H9 (cell line): ENCODE data around the gene PITPNM1. TPM values are rescaled to one million over a fixed set of nuclear protein-coding genes. Genes with fewer than 3 reads are reported as not detected.

Experiments used
- DNase-seq: peaks from one replicate; pipeline ENCODE4 v3.0.0-alpha.2; 2017
- H2AFZ ChIP-seq: one replicate; pipeline ENCODE4 v1.6.1; 2013; ENCODE audit warnings: mild to moderate bottlenecking, low read length, control low read depth, moderate library complexity
- H2AK5ac ChIP-seq: 2 replicates; pipeline ENCODE4 v1.6.1; 2013; ENCODE audit warnings: low read length, control low read depth, mixed read lengths; ENCODE audit not compliant: insufficient read length
- H2BK120ac ChIP-seq: one replicate; pipeline ENCODE4 v1.6.1; 2013; ENCODE audit warnings: low read depth, mild to moderate bottlenecking, low read length, control low read depth, inconsistent platforms; ENCODE audit not compliant: poor library complexity, severe bottlenecking
- H2BK12ac ChIP-seq: 2 replicates; pipeline ENCODE4 v1.6.1; 2013; ENCODE audit warnings: low read length, control low read depth, mixed read lengths, low read depth; ENCODE audit not compliant: insufficient read length
- H2BK15ac ChIP-seq: 2 replicates; pipeline ENCODE4 v1.6.1; 2013; ENCODE audit warnings: low read depth, low read length, control low read depth
- H2BK20ac ChIP-seq: one replicate; pipeline ENCODE4 v1.6.1; 2013; ENCODE audit warnings: low read depth, mild to moderate bottlenecking, low read length, control low read depth, inconsistent platforms; ENCODE audit not compliant: poor library complexity, severe bottlenecking
- H2BK5ac ChIP-seq: 2 replicates; pipeline ENCODE4 v1.6.1; 2013; ENCODE audit warnings: low read length, control low read depth, mixed read lengths; ENCODE audit not compliant: insufficient read length
- H3K14ac ChIP-seq: 2 replicates; pipeline ENCODE4 v1.6.1; 2013; ENCODE audit warnings: low read length, control low read depth; ENCODE audit not compliant: insufficient read depth
- H3K18ac ChIP-seq: 2 replicates; pipeline ENCODE4 v1.6.1; 2013; ENCODE audit warnings: low read depth, mild to moderate bottlenecking, mixed read lengths, low read length, control low read depth; ENCODE audit not compliant: insufficient read length
- H3K23ac ChIP-seq: 2 replicates; pipeline ENCODE4 v1.6.1; 2013; ENCODE audit warnings: low read length, control low read depth, mixed read lengths, low read depth; ENCODE audit not compliant: insufficient read length
- H3K23me2 ChIP-seq: 2 replicates; pipeline ENCODE4 v1.6.1; 2013; ENCODE audit warnings: low read depth, mild to moderate bottlenecking, mixed read lengths, low read length, control low read depth; ENCODE audit not compliant: insufficient read length, poor library complexity, severe bottlenecking
- H3K27ac ChIP-seq: 2 replicates; pipeline ENCODE4 v1.5.1; 2013; ENCODE audit warnings: low read length, control low read depth, mixed read lengths, low read depth; ENCODE audit not compliant: insufficient read length
- H3K27me3 ChIP-seq: 2 replicates; pipeline ENCODE4 v1.6.1; 2013; ENCODE audit warnings: low read length, control low read depth, inconsistent platforms; ENCODE audit not compliant: insufficient read depth
- H3K4ac ChIP-seq: 2 replicates; pipeline ENCODE4 v1.6.1; 2013; ENCODE audit warnings: low read depth, mild to moderate bottlenecking, control low read depth, inconsistent platforms, low read length, moderate library complexity
- H3K4me1 ChIP-seq: 2 replicates; pipeline ENCODE4 v1.6.1; 2013; ENCODE audit warnings: low read length, control low read depth, inconsistent platforms; ENCODE audit not compliant: insufficient read depth
- H3K4me2 ChIP-seq: 2 replicates; pipeline ENCODE4 v1.6.1; 2013; ENCODE audit warnings: low read length, control low read depth, mixed read lengths; ENCODE audit not compliant: insufficient read length, insufficient read depth
- H3K56ac ChIP-seq: 2 replicates; pipeline ENCODE4 v1.6.1; 2013; ENCODE audit warnings: low read depth, mild to moderate bottlenecking, mixed read lengths, low read length, control low read depth; ENCODE audit not compliant: insufficient read length
- H3K79me1 ChIP-seq: 2 replicates; pipeline ENCODE4 v1.6.1; 2013; ENCODE audit warnings: low read depth, mild to moderate bottlenecking, moderate library complexity, low read length, control low read depth, inconsistent platforms; ENCODE audit not compliant: insufficient read depth, poor library complexity, severe bottlenecking
- H3K79me2 ChIP-seq: 2 replicates; pipeline ENCODE4 v1.6.1; 2013; ENCODE audit warnings: low read length, control low read depth, inconsistent platforms; ENCODE audit not compliant: insufficient read depth
- H3K9ac ChIP-seq: 2 replicates; pipeline ENCODE4 v1.6.1; 2013; ENCODE audit warnings: low read length, control low read depth, mixed read lengths; ENCODE audit not compliant: insufficient read length; ENCODE audit errors: extremely low read depth
- H3K9me3 ChIP-seq: one replicate; pipeline ENCODE4 v1.6.1; 2013; ENCODE audit warnings: low read depth, low read length, inconsistent platforms; ENCODE audit not compliant: control insufficient read depth
- H3T11ph ChIP-seq: one replicate; pipeline ENCODE4 v1.6.1; 2013; ENCODE audit warnings: mild to moderate bottlenecking, low read length, control low read depth, inconsistent platforms
- H4K20me1 ChIP-seq: one replicate; pipeline ENCODE4 v1.6.1; 2013; ENCODE audit not compliant: control insufficient read depth, insufficient read length, insufficient read depth
- H4K5ac ChIP-seq: 2 replicates; pipeline ENCODE4 v1.6.1; 2013; ENCODE audit warnings: low read depth, mild to moderate bottlenecking, mixed read lengths, low read length, control low read depth; ENCODE audit not compliant: insufficient read length
- H4K8ac ChIP-seq: replicated peaks from 2 replicates; pipeline ENCODE4 v1.6.1; 2013; ENCODE audit warnings: low read length, control low read depth, mixed read lengths, low read depth; ENCODE audit not compliant: insufficient read length
- H4K91ac ChIP-seq: 2 replicates; pipeline ENCODE4 v1.6.1; 2013; ENCODE audit warnings: low read depth, mild to moderate bottlenecking, moderate library complexity, mixed read lengths, low read length, control low read depth; ENCODE audit not compliant: insufficient read length
- H3K27ac Mint-ChIP-seq, 3 experiments: 2 replicates in 2 of 3; 3 replicates in 1 of 3; pipeline ENCODE4 v1.8.0; 2020 to 2021; ENCODE audit warnings: mixed read lengths in 3 of 3, mild to moderate bottlenecking in 1 of 3, moderate library complexity in 1 of 3
- H3K27me3 Mint-ChIP-seq: 2 replicates; pipeline ENCODE4 v1.8.0; 2021; ENCODE audit warnings: low read depth, mild to moderate bottlenecking, moderate library complexity, mixed read lengths
- H3K36me3 Mint-ChIP-seq, 3 experiments: 2 replicates in 2 of 3; 3 replicates in 1 of 3; pipeline ENCODE4 v1.8.0; 2020 to 2021; ENCODE audit warnings: low read depth in 3 of 3, mixed read lengths in 3 of 3; ENCODE audit not compliant: insufficient read depth in 1 of 3
- H3K4me1 Mint-ChIP-seq, 2 experiments: 2 replicates each; pipeline ENCODE4 v1.8.0; 2020; ENCODE audit warnings: mixed read lengths in 2 of 2
- H3K4me3 Mint-ChIP-seq, 2 experiments: 2 replicates in 1 of 2; 3 replicates in 1 of 2; pipeline ENCODE4 v1.8.0; 2020 to 2021; ENCODE audit warnings: mild to moderate bottlenecking in 2 of 2, mixed read lengths in 2 of 2, moderate library complexity in 1 of 2
- H3K9me3 Mint-ChIP-seq, 2 experiments: 2 replicates in 1 of 2; 3 replicates in 1 of 2; pipeline ENCODE4 v1.8.0; 2020; ENCODE audit warnings: mild to moderate bottlenecking in 2 of 2, mixed read lengths in 2 of 2, moderate library complexity in 1 of 2
- WGBS: extraction: QIAGEN DNeasy Blood & Tissue Kit; methylation state at CpG from one replicate; pipeline ENCODE4 v1.1.7; 2013; ENCODE audit warnings: missing lambda C conversion rate, low lambda C conversion rate, mixed read lengths; ENCODE audit not compliant: insufficient read length; ENCODE audit errors: extremely low coverage; 5-methylcytosine and 5-hydroxymethylcytosine counted together
- total RNA-seq: library from RNA; stranded (reverse); gene quantifications from 2 replicates; pipeline ENCODE4 v1.2.1, GENCODE V29; 2021
- TF ChIP-seq, protein P1 (sequence below): fragments of 200-600 bp; sonication (generic); conservative IDR thresholded peaks from 3 replicates; pipeline ENCODE4 v1.8.0; 2021; ENCODE audit warnings: antibody characterized with exemption, mild to moderate bottlenecking

Gene PITPNM1
- total RNA-seq, 1 experiment from 2014 or later: 43.5 TPM

GRCh38 chr11:67482827-67483798 lies 22.1 kb downstream of the PITPNM1 start, which contains the start of gene AIP:
TSS of gene AIP (plus strand) at chr11:67483026. CDS start at chr11:67483159, 133 bp downstream.
- no peak within 1 kb of the TSS for H4K8ac ChIP-seq
- H3K79me1 ChIP-seq: no peaks in the 10 kb centered on the region
- peak within 1 kb of the TSS; percentile 22 for H3K18ac ChIP-seq
- H4K5ac ChIP-seq: no peak within 1 kb of the TSS
- H3K4me1 ChIP-seq: no peaks in the 10 kb centered on the region; the same call in 1 of the 2 replicates
- H2AFZ ChIP-seq: no peak within 1 kb of the TSS
- H3K14ac ChIP-seq: peak within 1 kb of the TSS; percentile 3; the same call in 1 of the 2 replicates
- no peaks in the 10 kb centered on the region for H4K20me1 ChIP-seq
- no peaks in the 10 kb centered on the region; the same call in 1 of the 2 replicates for H3K27me3 ChIP-seq
- H3K9ac ChIP-seq: peak within 1 kb of the TSS; percentile 1
- no peaks in the 10 kb centered on the region for H3K79me2 ChIP-seq
- no peak within 1 kb of the TSS for H2BK15ac ChIP-seq
- no CpG with 5 or more reads among the region's 60 CpGs for WGBS
- H3K4me2 ChIP-seq: peak within 1 kb of the TSS; percentile 7
- H3K9me3 ChIP-seq: no peaks in the 10 kb centered on the region
- peak; percentile 98 for DNase-seq
- peaks cover 28% of the 10 kb centered on the region for H3K27me3 Mint-ChIP-seq
- H4K91ac ChIP-seq: no peak within 1 kb of the TSS
- H3K9me3 Mint-ChIP-seq: peaks cover 0 to under 1% of the 10 kb centered on the region in 2 experiments; a peak in 1 of 5 replicates
- peaks cover 5 to 10% (median 8%) of the 10 kb centered on the region in 3 experiments; a peak in 6 of 7 replicates for H3K36me3 Mint-ChIP-seq
- peak within 1 kb of the TSS; percentile 83 to 84 for H3K4me3 Mint-ChIP-seq
- H2AK5ac ChIP-seq: no peak within 1 kb of the TSS
- H3K4me1 Mint-ChIP-seq: peaks cover 19 to 25% of the 10 kb centered on the region in 2 experiments
- no peak within 1 kb of the TSS for H3K4ac ChIP-seq
- no peak within 1 kb of the TSS for H3K27ac ChIP-seq
- no peak within 1 kb of the TSS for H3T11ph ChIP-seq
- H3K56ac ChIP-seq: no peak within 1 kb of the TSS
- H2BK12ac ChIP-seq: no peak within 1 kb of the TSS
- peak within 1 kb of the TSS; percentile 93 to 98 (median 94); a peak in 6 of 7 replicates for H3K27ac Mint-ChIP-seq
- no peak within 1 kb of the TSS for H3K23ac ChIP-seq
- no peak within 1 kb of the TSS for H2BK20ac ChIP-seq
- no peak within 1 kb of the TSS for H2BK120ac ChIP-seq
- TF ChIP-seq, protein P1, sequence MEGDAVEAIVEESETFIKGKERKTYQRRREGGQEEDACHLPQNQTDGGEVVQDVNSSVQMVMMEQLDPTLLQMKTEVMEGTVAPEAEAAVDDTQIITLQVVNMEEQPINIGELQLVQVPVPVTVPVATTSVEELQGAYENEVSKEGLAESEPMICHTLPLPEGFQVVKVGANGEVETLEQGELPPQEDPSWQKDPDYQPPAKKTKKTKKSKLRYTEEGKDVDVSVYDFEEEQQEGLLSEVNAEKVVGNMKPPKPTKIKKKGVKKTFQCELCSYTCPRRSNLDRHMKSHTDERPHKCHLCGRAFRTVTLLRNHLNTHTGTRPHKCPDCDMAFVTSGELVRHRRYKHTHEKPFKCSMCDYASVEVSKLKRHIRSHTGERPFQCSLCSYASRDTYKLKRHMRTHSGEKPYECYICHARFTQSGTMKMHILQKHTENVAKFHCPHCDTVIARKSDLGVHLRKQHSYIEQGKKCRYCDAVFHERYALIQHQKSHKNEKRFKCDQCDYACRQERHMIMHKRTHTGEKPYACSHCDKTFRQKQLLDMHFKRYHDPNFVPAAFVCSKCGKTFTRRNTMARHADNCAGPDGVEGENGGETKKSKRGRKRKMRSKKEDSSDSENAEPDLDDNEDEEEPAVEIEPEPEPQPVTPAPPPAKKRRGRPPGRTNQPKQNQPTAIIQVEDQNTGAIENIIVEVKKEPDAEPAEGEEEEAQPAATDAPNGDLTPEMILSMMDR: no peak; the same call in 2 of the 3 replicates
- no peaks in the 10 kb centered on the region for H3K23me2 ChIP-seq
- no peak within 1 kb of the TSS for H2BK5ac ChIP-seq
